T-cell (primary cell): ENCODE measurements around the gene HSPB6. TPM values are rescaled to one million over a fixed set of nuclear protein-coding genes. Genes with fewer than 3 reads are reported as not detected.

Source experiments
- ATAC-seq, 4 experiments: fragments of 200-7000 bp in 3 of 4; fragments of 150-1000 bp in 1 of 4; cut with Tn5 transposase; replicated peaks in 1 of 4; 1 replicate in 3 of 4; 2 replicates in 1 of 4; pipeline ENCODE4 v1.10.0; 2021; ENCODE audit warnings: moderate library complexity in 3 of 4, mild to moderate bottlenecking in 2 of 4, moderate number of reproducible peaks in 1 of 4
- CTCF ChIA-PET, 2 donors: fragments of 300-600 bp; sonication (Branson Sonifier 250); formaldehyde crosslinking; loops; one replicate each; lab custom pipeline; 2022; ENCODE audit warnings: antibody characterized with exemption in 2 of 2; lab: Charles Lee
- POLR2A ChIA-PET, 2 donors: fragments of 300-600 bp; sonication (Branson Sonifier 250); formaldehyde crosslinking; loops; one replicate each; lab custom pipeline; 2022; ENCODE audit warnings: antibody characterized with exemption in 2 of 2; lab: Charles Lee
- DNase-seq, 35 experiments: peaks; one replicate each; pipeline versions ENCODE4 v3.0.0 to v3.0.0-alpha.2; 2013 to 2023
- H3K27ac ChIP-seq: one replicate; pipeline ENCODE4 v1.5.1; 2013; ENCODE audit warnings: low read length
- H3K27me3 ChIP-seq, 2 experiments: replicated peaks in 1 of 2; 1 replicate in 1 of 2; 2 replicates in 1 of 2; pipeline versions ENCODE4 v1.6.1 to v1.7.0; 2013; ENCODE audit warnings: low read length in 1 of 2, mixed read lengths in 1 of 2; ENCODE audit not compliant: control insufficient read depth in 2 of 2, insufficient read depth in 2 of 2; ENCODE audit errors: extremely low read depth in 1 of 2
- H3K36me3 ChIP-seq, 2 donors: 1 replicate in 1 of 2; 2 replicates in 1 of 2; pipeline versions ENCODE4 v1.6.1 to v1.7.0; 2013; ENCODE audit warnings: low read length in 1 of 2; ENCODE audit not compliant: control insufficient read depth in 2 of 2, insufficient read depth in 1 of 2; ENCODE audit errors: extremely low read depth in 1 of 2
- H3K4me1 ChIP-seq, 2 experiments: 1 replicate in 1 of 2; 2 replicates in 1 of 2; pipeline versions ENCODE4 v1.6.1 to v1.7.0; 2013; ENCODE audit warnings: low read length in 2 of 2, mixed read lengths in 1 of 2; ENCODE audit not compliant: insufficient read depth in 2 of 2, control insufficient read depth in 1 of 2; ENCODE audit errors: extremely low read depth in 1 of 2
- H3K4me3 ChIP-seq, 2 donors: 1 replicate in 1 of 2; 2 replicates in 1 of 2; pipeline versions ENCODE4 v1.5.1 to v1.7.0; 2013; ENCODE audit warnings: mild to moderate bottlenecking in 2 of 2, low read length in 1 of 2, moderate library complexity in 1 of 2; ENCODE audit not compliant: control insufficient read depth in 1 of 2; ENCODE audit errors: extremely low read depth in 1 of 2
- H3K9me3 ChIP-seq: 2 replicates; pipeline ENCODE4 v1.7.0; 2013
- H3K27ac Mint-ChIP-seq, 2 donors: one replicate each; pipeline ENCODE4 v1.8.0; 2020 to 2021; ENCODE audit warnings: mild to moderate bottlenecking in 2 of 2, mixed read lengths in 2 of 2
- H3K27me3 Mint-ChIP-seq, 2 donors: one replicate each; pipeline ENCODE4 v1.8.0; 2021 to 2022; ENCODE audit warnings: mixed read lengths in 2 of 2
- H3K36me3 Mint-ChIP-seq: one replicate; pipeline ENCODE4 v1.8.0; 2021; ENCODE audit warnings: mixed read lengths
- H3K4me1 Mint-ChIP-seq, 3 donors: one replicate each; pipeline ENCODE4 v1.8.0; 2020 to 2022; ENCODE audit warnings: mixed read lengths in 3 of 3, mild to moderate bottlenecking in 1 of 3
- H3K4me3 Mint-ChIP-seq, 3 donors: one replicate each; pipeline ENCODE4 v1.8.0; 2020 to 2022; ENCODE audit warnings: mild to moderate bottlenecking in 3 of 3, mixed read lengths in 3 of 3, moderate library complexity in 3 of 3
- H3K9me3 Mint-ChIP-seq, 3 donors: one replicate each; pipeline ENCODE4 v1.8.0; 2020 to 2022; ENCODE audit warnings: mixed read lengths in 3 of 3
- WGBS: methylation state at CpG from one replicate; pipeline ENCODE4 v1.1.5; 2013; ENCODE audit warnings: missing lambda C conversion rate; ENCODE audit not compliant: insufficient coverage; 5-methylcytosine and 5-hydroxymethylcytosine counted together
- total RNA-seq, 35 experiments: library from RNA in 6 of 35; stranded (reverse) in 6 of 35; fragments of 120-200 nt in 1 of 35; gene quantifications; one replicate each; pipeline versions ENCODE4 v1.2.1 to v1.2.4 and lab custom pipeline; 2013 to 2026

HSPB6 gene
- total RNA-seq, 5 donors from 2014 or later (not counting 1 experiment from before 2014, with no cell fraction given): 0.44 to 0.69 (median 0.51) TPM; not detected in 2

DNA sequence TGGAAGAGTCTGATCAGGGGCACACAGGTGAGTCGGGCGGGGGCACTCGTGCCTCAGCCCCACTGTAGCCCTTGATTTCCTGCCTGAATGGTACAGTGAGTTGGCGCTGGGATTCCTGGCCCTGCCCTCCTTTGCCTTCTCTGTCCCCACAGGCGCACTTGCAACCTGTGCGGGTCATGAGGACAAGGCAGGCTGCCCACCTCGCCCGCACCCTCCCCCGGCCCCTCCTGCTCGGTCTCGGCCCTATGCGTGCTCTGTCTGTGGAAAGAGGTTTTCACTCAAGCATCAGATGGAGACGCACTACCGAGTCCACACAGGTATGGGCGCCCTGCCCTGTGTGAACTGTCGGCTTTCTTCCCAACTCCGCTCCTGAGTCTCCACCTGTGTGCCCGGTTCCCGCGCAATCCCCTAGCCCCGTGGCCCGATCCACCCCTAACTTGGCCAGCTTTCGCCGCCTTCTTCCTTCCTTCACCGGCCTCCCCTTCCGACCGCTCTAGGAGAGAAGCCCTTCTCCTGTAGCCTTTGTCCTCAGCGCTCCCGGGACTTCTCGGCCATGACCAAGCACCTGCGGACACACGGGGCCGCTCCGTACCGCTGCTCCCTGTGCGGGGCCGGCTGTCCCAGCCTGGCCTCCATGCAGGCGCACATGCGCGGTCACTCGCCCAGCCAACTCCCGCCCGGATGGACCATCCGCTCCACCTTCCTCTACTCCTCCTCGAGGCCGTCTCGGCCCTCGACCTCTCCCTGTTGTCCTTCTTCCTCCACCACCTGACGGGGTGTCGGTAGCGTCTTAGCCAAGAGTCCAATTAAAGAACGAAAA, 40.6 kb downstream of the HSPB6 start:
- Histone ChIP-seq H3K36me3 (peaks cover 4 to 9% of the 10 kb centered on the region in 2 donors), H3K27me3 (no peaks in the 10 kb centered on the region), H3K4me3 (peak overlapping the region; percentile 84 to 85), H3K4me1 (peaks cover 16 to 79% of the 10 kb centered on the region in 2 experiments), H3K27ac (peak overlapping the region; percentile 74), H3K9me3 (no peaks in the 10 kb centered on the region)
- peak in 2 of 35 experiments; percentile 20 to 50 for DNase-seq
- Mint-ChIP-seq H3K4me1 (peaks cover 65 to 70% (median 66%) of the 10 kb centered on the region in 3 donors), H3K27ac (peak overlapping the region; percentile 94), H3K27me3 (no peaks in the 10 kb centered on the region), H3K36me3 (peaks cover 7% of the 10 kb centered on the region), H3K9me3 (no peaks in the 10 kb centered on the region), H3K4me3 (peak overlapping the region; percentile 90 to 100 (median 91))
- ATAC-seq: no peak
- ChIA-PET POLR2A (no interaction called here), CTCF (interaction anchor here in 1 of 2 donors (0.7 kb wide), 1 partner anchor 22 kb away, joined by 3 read pairs; no protein-coding TSS in a partner anchor)
- WGBS: 4% methylated on average over 49 of the region's 52 CpGs

DNA sequence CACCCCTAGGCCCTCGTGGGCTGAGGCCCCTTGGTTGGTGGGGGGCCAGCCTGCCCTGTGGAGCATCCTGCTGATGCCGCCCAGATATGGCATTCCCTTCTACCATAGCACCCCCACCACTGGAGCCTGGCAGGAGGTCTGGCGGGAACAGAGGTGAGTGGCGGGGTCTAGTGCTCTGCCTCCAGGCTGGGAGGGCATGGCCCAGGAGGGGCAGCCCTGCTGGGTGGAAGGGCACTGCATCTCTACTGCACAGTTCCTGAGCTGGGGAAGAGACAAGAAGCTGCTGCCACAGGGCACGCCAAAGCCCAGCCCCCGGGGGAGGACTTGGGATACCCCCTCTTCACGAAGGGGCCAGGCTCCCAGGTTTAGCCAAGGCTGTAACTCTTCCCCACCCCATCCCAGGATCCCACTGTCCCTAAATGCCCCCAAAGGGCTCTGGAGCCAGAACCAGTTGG, 41.4 kb downstream of the HSPB6 start:
- DNase-seq: no peak
- peaks cover 7% of the 10 kb centered on the region for H3K36me3 Mint-ChIP-seq
- H3K9me3 ChIP-seq: no peaks in the 10 kb centered on the region
- H3K36me3 ChIP-seq: peaks cover 0 to 4% of the 10 kb centered on the region in 2 donors
- H3K4me3 Mint-ChIP-seq: peak overlapping the region in 1 of 3 donors; percentile 100
- peaks cover 16 to 88% of the 10 kb centered on the region in 2 experiments for H3K4me1 ChIP-seq
- 76% methylated on average over 3 of the region's 7 CpGs for WGBS
- no peaks in the 10 kb centered on the region for H3K27me3 ChIP-seq
- H3K27ac ChIP-seq: peak overlapping the region; percentile 74
- ATAC-seq: no peak
- H3K4me3 ChIP-seq: no peak overlapping the region
- ChIA-PET CTCF (interaction anchor here in 1 of 2 donors (0.7 kb wide), 1 partner anchor 21 kb away, joined by 3 read pairs; no protein-coding TSS in a partner anchor), POLR2A (no interaction called here)
- H3K9me3 Mint-ChIP-seq: no peaks in the 10 kb centered on the region
- H3K4me1 Mint-ChIP-seq: peaks cover 68 to 76% (median 72%) of the 10 kb centered on the region in 3 donors
- H3K27ac Mint-ChIP-seq: peak overlapping the region in 1 of 2 donors; percentile 94
- no peaks in the 10 kb centered on the region for H3K27me3 Mint-ChIP-seq

DNA sequence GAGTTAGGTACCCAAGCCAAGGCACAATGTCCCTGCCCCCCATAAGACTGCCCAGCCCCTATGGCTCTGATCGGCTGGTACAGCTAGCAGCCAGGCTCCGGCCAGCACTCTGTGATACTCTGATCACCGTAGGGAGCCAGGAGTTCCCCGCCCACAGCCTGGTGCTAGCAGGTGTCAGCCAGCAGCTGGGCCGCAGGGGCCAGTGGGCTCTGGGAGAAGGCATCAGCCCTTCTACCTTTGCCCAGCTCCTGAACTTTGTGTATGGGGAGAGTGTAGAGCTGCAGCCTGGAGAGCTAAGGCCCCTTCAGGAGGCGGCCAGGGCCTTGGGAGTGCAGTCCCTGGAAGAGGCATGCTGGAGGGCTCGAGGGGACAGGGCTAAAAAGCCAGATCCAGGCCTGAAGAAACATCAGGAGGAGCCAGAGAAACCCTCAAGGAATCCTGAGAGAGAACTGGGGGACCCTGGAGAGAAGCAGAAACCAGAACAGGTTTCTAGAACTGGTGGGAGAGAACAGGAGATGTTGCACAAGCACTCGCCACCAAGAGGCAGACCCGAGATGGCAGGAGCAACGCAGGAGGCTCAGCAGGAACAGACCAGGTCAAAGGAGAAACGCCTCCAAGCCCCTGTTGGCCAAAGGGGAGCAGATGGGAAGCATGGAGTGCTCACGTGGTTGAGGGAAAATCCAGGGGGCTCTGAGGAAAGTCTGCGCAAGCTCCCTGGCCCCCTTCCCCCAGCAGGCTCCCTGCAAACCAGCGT, 42.1 kb downstream of the HSPB6 start:
- WGBS: 49% methylated on average over 11 of the region's 14 CpGs
- CTCF ChIA-PET: interaction anchor here in 1 of 2 donors (1.0 kb wide), 2 partner anchors 12 to 33 kb away, joined by 3 read pairs; partner anchors contain the start of gene LIN37

DNA sequence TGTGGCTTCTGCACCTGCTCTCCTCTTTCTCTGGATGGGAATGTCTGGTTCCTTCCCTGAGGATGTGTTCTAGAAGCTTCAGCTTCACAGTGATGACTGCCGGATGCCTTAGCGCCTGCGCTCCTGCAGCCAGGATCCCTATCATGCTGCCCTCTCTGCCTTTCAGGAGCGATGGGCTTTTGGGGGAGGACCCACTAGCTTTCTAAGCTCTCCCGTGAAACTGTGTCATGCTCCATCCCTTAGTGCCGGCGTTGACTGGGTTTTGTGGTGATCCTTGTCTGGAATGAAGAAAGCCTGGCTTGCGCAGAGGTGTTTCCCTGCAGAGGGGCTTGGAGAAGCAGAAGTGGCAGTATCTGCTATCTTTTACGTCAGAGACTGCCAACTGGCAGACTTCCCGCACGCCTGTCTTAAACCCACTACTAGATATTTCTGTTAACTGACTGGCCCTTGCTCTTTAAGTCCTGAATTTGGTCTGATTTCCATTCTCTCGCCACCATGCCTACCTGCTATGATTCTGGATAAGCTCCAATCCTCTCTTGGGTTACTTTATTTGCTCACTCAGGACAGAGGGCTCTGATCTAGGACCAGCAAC, 42.8 kb downstream of the HSPB6 start:
- H3K27me3 ChIP-seq: no peaks in the 10 kb centered on the region
- H3K36me3 ChIP-seq: no peaks in the 10 kb centered on the region
- no peak for ATAC-seq
- no peaks in the 10 kb centered on the region for H3K9me3 ChIP-seq
- 54% methylated on average over 9 of the region's 12 CpGs for WGBS
- POLR2A ChIA-PET: interaction anchor here in 1 of 2 donors (0.6 kb wide), 1 partner anchor 21 kb away, joined by 11 read pairs; no protein-coding TSS in a partner anchor
- CTCF ChIA-PET: interaction anchor here in 1 of 2 donors (0.8 to 1.0 kb wide), 3 partner anchors 12 to 34 kb away, joined by 3 to 5 read pairs (median 3); partner anchors contain the start of gene LIN37
- Mint-ChIP-seq H3K4me1 (peaks cover 56 to 67% (median 64%) of the 10 kb centered on the region in 3 donors), H3K36me3 (no peaks in the 10 kb centered on the region), H3K27me3 (no peaks in the 10 kb centered on the region), H3K27ac (peak overlapping the region; percentile 85 to 94), H3K9me3 (no peaks in the 10 kb centered on the region), H3K4me3 (peak overlapping the region; percentile 29 to 100 (median 58))
- peak in 1 of 35 experiments; percentile 32 for DNase-seq
- H3K27ac ChIP-seq: peak overlapping the region; percentile 52
- peak overlapping the region; percentile 30 to 52 for H3K4me3 ChIP-seq
- H3K4me1 ChIP-seq: peaks cover 15 to 78% of the 10 kb centered on the region in 2 experiments

More for the DNA sequence above, 42.1 kb downstream of the HSPB6 start:
- peak overlapping the region; percentile 28 for H3K27ac ChIP-seq
- peak overlapping the region; percentile 29 to 100 (median 58) for H3K4me3 Mint-ChIP-seq
- H3K36me3 ChIP-seq: no peaks in the 10 kb centered on the region
- no peaks in the 10 kb centered on the region for H3K27me3 Mint-ChIP-seq
- peaks cover 3% of the 10 kb centered on the region for H3K36me3 Mint-ChIP-seq
- H3K4me1 Mint-ChIP-seq: peaks cover 63 to 74% (median 71%) of the 10 kb centered on the region in 3 donors
- peak overlapping the region; percentile 85 to 94 for H3K27ac Mint-ChIP-seq
- no peak for DNase-seq
- H3K9me3 Mint-ChIP-seq: no peaks in the 10 kb centered on the region
- peaks cover 16 to 86% of the 10 kb centered on the region in 2 experiments for H3K4me1 ChIP-seq
- H3K4me3 ChIP-seq: no peak overlapping the region
- H3K9me3 ChIP-seq: no peaks in the 10 kb centered on the region
- POLR2A ChIA-PET: no interaction called here
- no peaks in the 10 kb centered on the region for H3K27me3 ChIP-seq
- no peak for ATAC-seq

DNA sequence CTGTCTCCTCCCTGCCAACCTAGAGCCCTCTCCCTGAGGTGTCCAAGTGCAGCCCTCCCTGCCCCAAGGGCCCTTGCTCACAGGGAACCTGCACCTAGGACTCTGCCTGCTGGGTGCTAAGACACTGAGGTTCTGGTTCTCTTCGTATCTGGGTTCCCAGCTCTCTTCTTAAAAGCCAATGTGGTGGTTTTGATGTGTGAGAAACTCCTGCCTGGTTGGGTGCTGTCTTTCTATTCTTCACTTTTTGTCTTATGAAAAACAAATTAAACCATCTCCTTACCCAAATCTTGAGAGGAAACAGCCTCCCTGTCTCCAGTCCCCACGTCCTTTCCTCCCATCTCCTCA, 43.4 kb downstream of the HSPB6 start:
- Histone ChIP-seq H3K36me3 (no peaks in the 10 kb centered on the region), H3K27me3 (no peaks in the 10 kb centered on the region), H3K9me3 (no peaks in the 10 kb centered on the region), H3K4me1 (peaks cover 11 to 73% of the 10 kb centered on the region in 2 experiments), H3K27ac (peak overlapping the region; percentile 52), H3K4me3 (peak overlapping the region; percentile 30 to 52)
- H3K4me1 Mint-ChIP-seq: peaks cover 51 to 62% (median 60%) of the 10 kb centered on the region in 3 donors
- H3K36me3 Mint-ChIP-seq: no peaks in the 10 kb centered on the region
- H3K4me3 Mint-ChIP-seq: peak overlapping the region; percentile 29 to 100 (median 58)
- ATAC-seq (no peak), DNase-seq (peak in 3 of 35 experiments; percentile 26 to 49 (median 37))
- ChIA-PET CTCF (interaction anchor here in 1 of 2 donors (0.8 to 1.2 kb wide), 3 partner anchors 11 to 35 kb away, joined by 3 to 5 read pairs (median 4); partner anchors contain the start of gene LIN37), POLR2A (no interaction called here)
- no peaks in the 10 kb centered on the region for H3K9me3 Mint-ChIP-seq
- H3K27ac Mint-ChIP-seq: peak overlapping the region; percentile 85 to 94
- H3K27me3 Mint-ChIP-seq: no peaks in the 10 kb centered on the region
- no CpG with 5 or more reads among the region's 2 CpGs for WGBS
